ENCODE measurements around the gene TTC14.
"Not testable (repeated sequence)": the region's sequence is repeated elsewhere in the genome, so short reads cannot be mapped to it uniquely, and the experiment has no call there.

Gene TTC14

GRCh38 chr3:180612364-180612763 lies 10.4 kb downstream of the TTC14 start:
- FAIRE-seq: no peak

GRCh38 chr3:180615954-180616353 lies 14.0 kb downstream of the TTC14 start:
- DNase-seq (ENCODE audit: insufficient read length, low spot score) (no peak), FAIRE-seq (no peak)
- TF ChIP-seq CTCF (IDR thresholded peaks at IDR 0.05; ENCODE audit: insufficient read depth, missing control alignments): no peak

More at GRCh38 chr3:180612364-180612763, 10.4 kb downstream of the TTC14 start:
- DNase-seq (ENCODE audit: insufficient read length, low spot score): no peak
- TF ChIP-seq CTCF (IDR thresholded peaks at IDR 0.05; ENCODE audit: insufficient read depth, missing control alignments): no peak

- FAIRE-seq (no peak), DNase-seq (ENCODE audit: insufficient read length, low spot score) (no peak)
- no peak for TF ChIP-seq CTCF (IDR thresholded peaks at IDR 0.05; ENCODE audit: insufficient read depth, missing control alignments)
Measured at GRCh38 chr3:180617049-180617448, 15.1 kb downstream of the TTC14 start.

- DNase-seq (ENCODE audit: insufficient read length, low spot score); FAIRE-seq: not testable (repeated sequence)
Measured at GRCh38 chr3:180618563-180618962, 16.6 kb downstream of the TTC14 start.

- TF ChIP-seq CTCF (IDR thresholded peaks at IDR 0.05; ENCODE audit: insufficient read depth, missing control alignments): no peak
- FAIRE-seq (no peak), DNase-seq (ENCODE audit: insufficient read length, low spot score) (no peak)
Measured at GRCh38 chr3:180619723-180620122, 17.8 kb downstream of the TTC14 start.

- TF ChIP-seq CTCF (IDR thresholded peaks at IDR 0.05; ENCODE audit: insufficient read depth, missing control alignments): no peak
- no peak for FAIRE-seq
Measured at GRCh38 chr3:180624714-180625113, 22.8 kb downstream of the TTC14 start.

GRCh38 chr3:180626844-180627243 lies 24.9 kb downstream of the TTC14 start:
- TF ChIP-seq CTCF (IDR thresholded peaks at IDR 0.05; ENCODE audit: insufficient read depth, missing control alignments): no peak
- no peak for DNase-seq (ENCODE audit: insufficient read length, low spot score)
- FAIRE-seq: no peak

More at GRCh38 chr3:180624714-180625113, 22.8 kb downstream of the TTC14 start:
- no peak for DNase-seq (ENCODE audit: insufficient read length, low spot score)

- no peak for TF ChIP-seq CTCF (IDR thresholded peaks at IDR 0.05; ENCODE audit: insufficient read depth, missing control alignments)
- FAIRE-seq: no peak
- DNase-seq (ENCODE audit: insufficient read length, low spot score): no peak
Measured at GRCh38 chr3:180630371-180630770, 28.4 kb downstream of the TTC14 start.
